Heart left ventricle (tissue), 13 donors: ENCODE results near the gene ATP2B2.

ENCODE experiments used
- CTCF ChIP-seq, 12 donors: fragments of 200-600 bp; sonication (generic) in 4 of 12; IDR thresholded peaks; one replicate each; pipeline versions ENCODE4 v1.5.0 to v1.8.0; 2018 to 2022; ENCODE audit warnings: antibody characterized with exemption in 12 of 12, mild to moderate bottlenecking in 5 of 12
- POLR2A ChIP-seq, 2 donors: fragments of 450-650 bp; IDR thresholded peaks; one replicate each; pipeline ENCODE4 v1.6.1; 2017; ENCODE audit warnings: antibody characterized with exemption in 2 of 2, mild to moderate bottlenecking in 2 of 2, moderate library complexity in 2 of 2
- donor health status: ischemic (EF 13 %, LVEDD 7.1; RV severe dilation, severe dysfunction).
- donor health status: DM: no; HTN: yes; CAD: no.
- donor health status: DM: no; HTN: no; CAD: no.
- donor health status: ischemic (EF 25% LVEDD 6.9; RV normal size, moderate dysfunction).
- donor health status: ischemic (EF 25% LVEDD 5.7; RV mildly dilated, moderate dysfunction).
- donor health status: ischemic (EF 35%, LVEDD 5.7; RV mildly dilated, moderate dysfunction).
- donor health status: nonischemic (EF 11% LVEDD 7.7; RV severe dilation, severe dysfunction).
- donor health status: DM: yes; HTN: yes; CAD: no.
- donor health status: PGD.
- donor health status: ischemic (EF 29% LVEDD 5.4; RV normal size, mild dysfunction).
- donor health status: nonischemic (EF 23%, LVEDD 6.1; RV moderate dilation, normal function).

GRCh38 chr3:10348404-10348721, 157.0 kb downstream of the ATP2B2 start:
- TF ChIP-seq POLR2A (IDR thresholded peaks at IDR 0.05) (no peak), CTCF (IDR thresholded peaks at IDR 0.05) (no peak)
